HepG2 (cell line): ENCODE measurements around the gene PROC.

Experiments used
- DR1 ChIP-seq: sonication (generic); formaldehyde crosslinking; IDR thresholded peaks from 2 replicates; pipeline ENCODE4 v1.8.0; 2021; ENCODE audit warnings: mild to moderate bottlenecking, missing genetic modification reagents, inconsistent platforms
- EP300 ChIP-seq, 3 experiments: sonication (generic) in 1 of 3; formaldehyde crosslinking in 1 of 3; IDR thresholded peaks; 2 replicates each; pipeline versions ENCODE4 v1.5.1 to v1.6.1; 2011 to 2020; ENCODE audit warnings: low read depth in 2 of 3, low read length in 2 of 3, borderline replicate concordance in 1 of 3, improper control_type of control experiment in 1 of 3, mild to moderate bottlenecking in 1 of 3, missing genetic modification reagents in 1 of 3, moderate library complexity in 1 of 3
- EZH2 ChIP-seq: conservative IDR thresholded peaks from 2 replicates; pipeline ENCODE4 v1.6.1; 2012; ENCODE audit warnings: mild to moderate bottlenecking, low read depth, low read length, moderate library complexity
- FOXA1 ChIP-seq, 2 experiments: fragments of 450-650 bp in 1 of 2; sonication (generic) in 1 of 2; formaldehyde crosslinking in 1 of 2; IDR thresholded peaks; 2 replicates each; pipeline versions ENCODE4 v1.4.0 to v1.6.1; 2016 to 2020; ENCODE audit warnings: missing genetic modification reagents in 1 of 2
- MXD4 ChIP-seq: IDR thresholded peaks from 2 replicates; pipeline ENCODE4 v1.6.1; 2016; ENCODE audit warnings: mild to moderate bottlenecking, missing biosample characterization, missing genetic modification reagents
- POLR2A ChIP-seq, 2 experiments: IDR thresholded peaks; 2 replicates each; pipeline ENCODE4 v1.6.1; 2011; ENCODE audit warnings: low read depth in 2 of 2, low read length in 2 of 2, mild to moderate bottlenecking in 1 of 2, moderate library complexity in 1 of 2; ENCODE audit not compliant: insufficient read depth in 1 of 2
- RAD21 ChIP-seq: fragments of 450-650 bp; formaldehyde crosslinking; IDR thresholded peaks from 2 replicates; pipeline ENCODE4 v1.5.0; 2020; ENCODE audit warnings: mild to moderate bottlenecking
- SIN3A ChIP-seq: IDR thresholded peaks from 2 replicates; pipeline ENCODE4 v1.6.1; 2011; ENCODE audit warnings: low read depth, mild to moderate bottlenecking, control low read depth, low read length, borderline replicate concordance
- TBL1XR1 ChIP-seq: fragments of 150-350 bp; IDR thresholded peaks from 2 replicates; pipeline ENCODE4 v1.6.1; 2014; ENCODE audit warnings: borderline replicate concordance, low read length; ENCODE audit not compliant: partially characterized antibody
- ZBTB40 ChIP-seq, 2 experiments: fragments of 450-650 bp in 1 of 2; sonication (generic) in 1 of 2; formaldehyde crosslinking in 1 of 2; IDR thresholded peaks; 2 replicates each; pipeline versions ENCODE4 v1.6.1 to v1.8.0; 2016 to 2022; ENCODE audit warnings: antibody characterized with exemption in 1 of 2, mild to moderate bottlenecking in 1 of 2, missing genetic modification reagents in 1 of 2
- TF ChIP-seq, protein P1 (sequence below), 2 experiments: fragments of 450-650 bp in 1 of 2; sonication (generic) in 1 of 2; formaldehyde crosslinking; IDR thresholded peaks; 2 replicates each; pipeline versions ENCODE4 v1.5.0 to v1.8.0; 2020 to 2022; ENCODE audit warnings: mild to moderate bottlenecking in 1 of 2, missing genetic modification reagents in 1 of 2
- TF ChIP-seq, protein P2 (sequence below): sonication (generic); formaldehyde crosslinking; IDR thresholded peaks from 2 replicates; pipeline ENCODE4 v1.4.0; 2020; ENCODE audit warnings: mild to moderate bottlenecking, missing genetic modification reagents
- TF ChIP-seq, protein P3 (sequence below): sonication (generic); formaldehyde crosslinking; IDR thresholded peaks from 2 replicates; pipeline ENCODE4 v1.4.0; 2020; ENCODE audit warnings: low read depth, missing genetic modification reagents
- TF ChIP-seq, protein P4 (sequence below): sonication (generic); formaldehyde crosslinking; IDR thresholded peaks from 2 replicates; pipeline ENCODE4 v1.4.0; 2020; ENCODE audit warnings: missing genetic modification reagents

GRCh38 chr2:127451981-127452380, 33.8 kb downstream of the PROC start:
- TF ChIP-seq EZH2 (no peak), MXD4 (no peak), EP300 (IDR thresholded peaks at IDR 0.05; ENCODE audit: low read depth in 2 of 2, low read length in 2 of 2) (no peak), EP300 (CRISPR knock-in tag; IDR thresholded peaks at IDR 0.05; ENCODE audit: borderline replicate concordance) (no peak), TBL1XR1 (no peak), DR1 (CRISPR knock-in tag) (no peak), ZBTB40 (IDR thresholded peaks at IDR 0.05) (no peak), ZBTB40 (CRISPR knock-in tag; IDR thresholded peaks at IDR 0.05) (no peak), POLR2A (IDR thresholded peaks at IDR 0.05; ENCODE audit: insufficient read depth in 1 of 2, low read depth in 2 of 2, low read length in 2 of 2) (no peak), FOXA1 (IDR thresholded peaks at IDR 0.05) (no peak), FOXA1 (CRISPR knock-in tag; IDR thresholded peaks at IDR 0.05) (no peak), RAD21 (CRISPR knock-in tag) (no peak), SIN3A (no peak)
- TF ChIP-seq, protein P1, sequence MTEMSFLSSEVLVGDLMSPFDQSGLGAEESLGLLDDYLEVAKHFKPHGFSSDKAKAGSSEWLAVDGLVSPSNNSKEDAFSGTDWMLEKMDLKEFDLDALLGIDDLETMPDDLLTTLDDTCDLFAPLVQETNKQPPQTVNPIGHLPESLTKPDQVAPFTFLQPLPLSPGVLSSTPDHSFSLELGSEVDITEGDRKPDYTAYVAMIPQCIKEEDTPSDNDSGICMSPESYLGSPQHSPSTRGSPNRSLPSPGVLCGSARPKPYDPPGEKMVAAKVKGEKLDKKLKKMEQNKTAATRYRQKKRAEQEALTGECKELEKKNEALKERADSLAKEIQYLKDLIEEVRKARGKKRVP (CRISPR knock-in tag; IDR thresholded peaks at IDR 0.05): no peak
- TF ChIP-seq, protein P2, sequence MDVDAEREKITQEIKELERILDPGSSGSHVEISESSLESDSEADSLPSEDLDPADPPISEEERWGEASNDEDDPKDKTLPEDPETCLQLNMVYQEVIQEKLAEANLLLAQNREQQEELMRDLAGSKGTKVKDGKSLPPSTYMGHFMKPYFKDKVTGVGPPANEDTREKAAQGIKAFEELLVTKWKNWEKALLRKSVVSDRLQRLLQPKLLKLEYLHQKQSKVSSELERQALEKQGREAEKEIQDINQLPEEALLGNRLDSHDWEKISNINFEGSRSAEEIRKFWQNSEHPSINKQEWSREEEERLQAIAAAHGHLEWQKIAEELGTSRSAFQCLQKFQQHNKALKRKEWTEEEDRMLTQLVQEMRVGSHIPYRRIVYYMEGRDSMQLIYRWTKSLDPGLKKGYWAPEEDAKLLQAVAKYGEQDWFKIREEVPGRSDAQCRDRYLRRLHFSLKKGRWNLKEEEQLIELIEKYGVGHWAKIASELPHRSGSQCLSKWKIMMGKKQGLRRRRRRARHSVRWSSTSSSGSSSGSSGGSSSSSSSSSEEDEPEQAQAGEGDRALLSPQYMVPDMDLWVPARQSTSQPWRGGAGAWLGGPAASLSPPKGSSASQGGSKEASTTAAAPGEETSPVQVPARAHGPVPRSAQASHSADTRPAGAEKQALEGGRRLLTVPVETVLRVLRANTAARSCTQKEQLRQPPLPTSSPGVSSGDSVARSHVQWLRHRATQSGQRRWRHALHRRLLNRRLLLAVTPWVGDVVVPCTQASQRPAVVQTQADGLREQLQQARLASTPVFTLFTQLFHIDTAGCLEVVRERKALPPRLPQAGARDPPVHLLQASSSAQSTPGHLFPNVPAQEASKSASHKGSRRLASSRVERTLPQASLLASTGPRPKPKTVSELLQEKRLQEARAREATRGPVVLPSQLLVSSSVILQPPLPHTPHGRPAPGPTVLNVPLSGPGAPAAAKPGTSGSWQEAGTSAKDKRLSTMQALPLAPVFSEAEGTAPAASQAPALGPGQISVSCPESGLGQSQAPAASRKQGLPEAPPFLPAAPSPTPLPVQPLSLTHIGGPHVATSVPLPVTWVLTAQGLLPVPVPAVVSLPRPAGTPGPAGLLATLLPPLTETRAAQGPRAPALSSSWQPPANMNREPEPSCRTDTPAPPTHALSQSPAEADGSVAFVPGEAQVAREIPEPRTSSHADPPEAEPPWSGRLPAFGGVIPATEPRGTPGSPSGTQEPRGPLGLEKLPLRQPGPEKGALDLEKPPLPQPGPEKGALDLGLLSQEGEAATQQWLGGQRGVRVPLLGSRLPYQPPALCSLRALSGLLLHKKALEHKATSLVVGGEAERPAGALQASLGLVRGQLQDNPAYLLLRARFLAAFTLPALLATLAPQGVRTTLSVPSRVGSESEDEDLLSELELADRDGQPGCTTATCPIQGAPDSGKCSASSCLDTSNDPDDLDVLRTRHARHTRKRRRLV (CRISPR knock-in tag): no peak
- TF ChIP-seq, protein P3, sequence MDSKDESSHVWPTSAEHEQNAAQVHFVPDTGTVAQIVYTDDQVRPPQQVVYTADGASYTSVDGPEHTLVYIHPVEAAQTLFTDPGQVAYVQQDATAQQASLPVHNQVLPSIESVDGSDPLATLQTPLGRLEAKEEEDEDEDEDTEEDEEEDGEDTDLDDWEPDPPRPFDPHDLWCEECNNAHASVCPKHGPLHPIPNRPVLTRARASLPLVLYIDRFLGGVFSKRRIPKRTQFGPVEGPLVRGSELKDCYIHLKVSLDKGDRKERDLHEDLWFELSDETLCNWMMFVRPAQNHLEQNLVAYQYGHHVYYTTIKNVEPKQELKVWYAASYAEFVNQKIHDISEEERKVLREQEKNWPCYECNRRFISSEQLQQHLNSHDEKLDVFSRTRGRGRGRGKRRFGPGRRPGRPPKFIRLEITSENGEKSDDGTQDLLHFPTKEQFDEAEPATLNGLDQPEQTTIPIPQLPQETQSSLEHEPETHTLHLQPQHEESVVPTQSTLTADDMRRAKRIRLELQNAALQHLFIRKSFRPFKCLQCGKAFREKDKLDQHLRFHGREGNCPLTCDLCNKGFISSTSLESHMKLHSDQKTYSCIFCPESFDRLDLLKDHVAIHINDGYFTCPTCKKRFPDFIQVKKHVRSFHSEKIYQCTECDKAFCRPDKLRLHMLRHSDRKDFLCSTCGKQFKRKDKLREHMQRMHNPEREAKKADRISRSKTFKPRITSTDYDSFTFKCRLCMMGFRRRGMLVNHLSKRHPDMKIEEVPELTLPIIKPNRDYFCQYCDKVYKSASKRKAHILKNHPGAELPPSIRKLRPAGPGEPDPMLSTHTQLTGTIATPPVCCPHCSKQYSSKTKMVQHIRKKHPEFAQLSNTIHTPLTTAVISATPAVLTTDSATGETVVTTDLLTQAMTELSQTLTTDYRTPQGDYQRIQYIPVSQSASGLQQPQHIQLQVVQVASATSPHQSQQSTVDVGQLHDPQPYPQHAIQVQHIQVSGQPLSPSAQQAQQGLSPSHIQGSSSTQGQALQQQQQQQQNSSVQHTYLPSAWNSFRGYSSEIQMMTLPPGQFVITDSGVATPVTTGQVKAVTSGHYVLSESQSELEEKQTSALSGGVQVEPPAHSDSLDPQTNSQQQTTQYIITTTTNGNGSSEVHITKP (CRISPR knock-in tag): no peak
- TF ChIP-seq, protein P4, sequence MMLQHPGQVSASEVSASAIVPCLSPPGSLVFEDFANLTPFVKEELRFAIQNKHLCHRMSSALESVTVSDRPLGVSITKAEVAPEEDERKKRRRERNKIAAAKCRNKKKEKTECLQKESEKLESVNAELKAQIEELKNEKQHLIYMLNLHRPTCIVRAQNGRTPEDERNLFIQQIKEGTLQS: no peak
